HCT116 (cell line): ENCODE measurements around the gene PGRMC1. TPM values are rescaled to one million over a fixed set of nuclear protein-coding genes. Genes with fewer than 3 reads are reported as not detected.
A peak's percentile ranks its signal among the peaks of the same experiment; 100 is the strongest.
"Not testable (repeated sequence)": the region's sequence is repeated elsewhere in the genome, so short reads cannot be mapped to it uniquely, and the experiment has no call there.

Experiments
- ATAC-seq: fragments of 200-7000 bp; cut with Tn5 transposase; 2 replicates; pipeline ENCODE4 v1.9.1; 2020; ENCODE audit warnings: mild to moderate bottlenecking, moderate library complexity
- BruUV-seq: library from RNA; stranded (reverse); fragments of 400-500 nt; replicated peaks from 2 replicates; lab custom pipeline; 2021; lab: Mats Ljungman, UMichigan
- CTCF ChIA-PET: fragments of 300-600 bp; sonication (Branson Sonifier 250); formaldehyde crosslinking; loops from one replicate; lab custom pipeline; 2021; ENCODE audit warnings: antibody characterized with exemption; lab: Charles Lee
- POLR2A ChIA-PET: fragments of 300-600, 350-600 bp; sonication (Branson Sonifier 250); formaldehyde crosslinking; loops from one replicate; lab custom pipeline; 2021; ENCODE audit warnings: antibody characterized with exemption; lab: Charles Lee
- RAD21 ChIA-PET, 2 experiments: fragments of 300-600 bp; sonication (Branson Sonifier 250); formaldehyde crosslinking; loops; one replicate each; lab custom pipeline; 2023; ENCODE audit warnings: low total read pairs in 2 of 2; ENCODE audit not compliant: uncharacterized antibody in 2 of 2, unreplicated experiment in 2 of 2, low non-redundant PET in 1 of 2; lab: Charles Lee
- DNase-seq: peaks from one replicate; pipeline ENCODE4 v3.0.0-alpha.2; 2010; ENCODE audit warnings: low read depth, low spot score
- H2AFZ ChIP-seq: fragments of 200-600 bp; shearing (Covaris generic), sonication (generic); 2 replicates; pipeline ENCODE4 v1.6.1; 2017; ENCODE audit warnings: low read depth, mixed run types, mixed read lengths, antibody characterized with exemption, low read length; ENCODE audit not compliant: poor library complexity, severe bottlenecking
- H3K27ac ChIP-seq: 2 replicates; pipeline ENCODE4 v1.5.1; 2012; ENCODE audit warnings: low read depth, low read length
- H3K27me3 ChIP-seq: fragments of 200-600 bp; sonication (generic); 2 replicates; pipeline ENCODE4 v1.6.1; 2016; ENCODE audit warnings: mixed run types, low read length, mixed read lengths; ENCODE audit not compliant: insufficient read depth
- H3K36me3 ChIP-seq, 2 experiments: fragments of 200-500 bp in 1 of 2; fragments of 200-600 bp in 1 of 2; sonication (Bioruptor generic) in 1 of 2; sonication (generic) in 1 of 2; 2 replicates each; pipeline versions ENCODE4 v1.5.1 to v1.6.1; 2014 to 2016; ENCODE audit warnings: low read length in 2 of 2, inconsistent platforms in 1 of 2, mixed read lengths in 1 of 2, mixed run types in 1 of 2; ENCODE audit not compliant: insufficient read depth in 2 of 2, control insufficient read depth in 1 of 2
- H3K4me1 ChIP-seq, 2 experiments: fragments of 200-600 bp in 1 of 2; sonication (generic) in 1 of 2; 2 replicates each; pipeline versions ENCODE4 v1.5.1 to v1.6.1; 2012 to 2017; ENCODE audit warnings: low read length in 2 of 2, inconsistent platforms in 1 of 2, mild to moderate bottlenecking in 1 of 2, mixed read lengths in 1 of 2, mixed run types in 1 of 2, moderate library complexity in 1 of 2; ENCODE audit not compliant: insufficient read depth in 2 of 2, control insufficient read depth in 1 of 2
- H3K4me2 ChIP-seq: fragments of 200-600 bp; sonication (generic); 2 replicates; pipeline ENCODE4 v1.6.1; 2017; ENCODE audit warnings: mixed run types, low read length, mixed read lengths
- H3K4me3 ChIP-seq, 2 experiments: fragments of 200-600 bp in 1 of 2; sonication (generic) in 1 of 2; replicated peaks in 1 of 2; 2 replicates each; pipeline ENCODE4 v1.5.1; 2011 to 2016; ENCODE audit warnings: low read length in 2 of 2, control low read depth in 1 of 2, low read depth in 1 of 2, mild to moderate bottlenecking in 1 of 2, mixed read lengths in 1 of 2, mixed run types in 1 of 2
- H3K79me2 ChIP-seq: fragments of 200-600 bp; sonication (generic); 2 replicates; pipeline ENCODE4 v1.6.1; 2017; ENCODE audit warnings: mild to moderate bottlenecking, mixed run types, low read length, moderate library complexity, mixed read lengths; ENCODE audit not compliant: insufficient read depth
- H3K9ac ChIP-seq: fragments of 200-600 bp; sonication (generic); 2 replicates; pipeline ENCODE4 v1.6.1; 2016; ENCODE audit warnings: low read length, mixed read lengths
- H3K9me2 ChIP-seq: fragments of 200-600 bp; sonication (generic), shearing (Covaris generic); 2 replicates; pipeline ENCODE4 v1.6.1; 2017; ENCODE audit warnings: mixed run types, mild to moderate bottlenecking, moderate library complexity; ENCODE audit not compliant: insufficient read depth
- H3K9me3 ChIP-seq, 2 experiments: fragments of 200-500 bp in 1 of 2; fragments of 200-600 bp in 1 of 2; sonication (Bioruptor generic) in 1 of 2; sonication (generic) in 1 of 2; 2 replicates each; pipeline ENCODE4 v1.6.1; 2014 to 2017; ENCODE audit warnings: low read length in 2 of 2, mixed read lengths in 2 of 2, inconsistent platforms in 1 of 2, low read depth in 1 of 2, mild to moderate bottlenecking in 1 of 2, mixed run types in 1 of 2, moderate library complexity in 1 of 2; ENCODE audit not compliant: control insufficient read depth in 1 of 2, insufficient read depth in 1 of 2
- H4K20me1 ChIP-seq: fragments of 200-600 bp; sonication (generic), shearing (Covaris generic); 2 replicates; pipeline ENCODE4 v1.6.1; 2017; ENCODE audit warnings: mixed run types, mild to moderate bottlenecking, moderate library complexity; ENCODE audit not compliant: insufficient read depth
- CEBPB ChIP-seq: IDR thresholded peaks from 2 replicates; pipeline ENCODE4 v1.6.1; 2012; ENCODE audit warnings: low read depth
- POLR2A ChIP-seq: IDR thresholded peaks from 2 replicates; pipeline ENCODE4 v1.7.0; 2011; ENCODE audit warnings: borderline replicate concordance; ENCODE audit not compliant: insufficient read depth, insufficient read length; ENCODE audit errors: extremely low read depth
- YY1 ChIP-seq: IDR thresholded peaks from 2 replicates; pipeline ENCODE4 v1.6.1; 2011; ENCODE audit warnings: low read length, low read depth, moderate library complexity, mild to moderate bottlenecking; ENCODE audit not compliant: insufficient replicate concordance; ENCODE audit errors: extremely low read depth
- ZNF274 ChIP-seq: fragments of 200-500 bp; sonication (Bioruptor generic); IDR thresholded peaks from 2 replicates; pipeline ENCODE4 v1.6.1; 2014; ENCODE audit warnings: mild to moderate bottlenecking, low read depth, low read length, inconsistent platforms
- intact Hi-C: fragments of 100-400 bp; cut with micrococcal nuclease; formaldehyde crosslinking; loops from 2 replicates; pipeline ENCODE4 v1.10.0; 2022
- total RNA-seq: library from RNA; stranded (reverse); gene quantifications from one replicate; pipeline ENCODE4 v1.2.1, GENCODE V29; 2021; ENCODE audit not compliant: unreplicated experiment

Gene PGRMC1
- total RNA-seq, 1 experiment from 2014 or later: 81.6 TPM

- TF ChIP-seq CEBPB: no peak
- TF ChIP-seq, all 23 proteins: peak for 0
These were observed 34.5 kb upstream of the PGRMC1 start (continued) for GRCh38 chrX:119201570-119201969.

GRCh38 chrX:119206203-119206602 lies 29.9 kb upstream of the PGRMC1 start:
- Histone ChIP-seq H3K9me2 (no peaks in the 10 kb centered on the region), H3K36me3 (no peaks in the 10 kb centered on the region), H3K9me3 (no peaks in the 10 kb centered on the region), H4K20me1 (no peaks in the 10 kb centered on the region), H3K4me1 (no peaks in the 10 kb centered on the region), H3K27me3 (no peaks in the 10 kb centered on the region), H3K27ac (no peak overlapping the region), H3K4me3 (no peak overlapping the region), H3K4me2 (no peak overlapping the region), H3K79me2 (no peaks in the 10 kb centered on the region), H2AFZ (no peak overlapping the region), H3K9ac (no peak overlapping the region)
- DNase-seq: no peak
- ChIA-PET POLR2A (no interaction called here), CTCF (interaction anchor here (1.4 kb wide), 1 partner anchor 12 kb away, joined by 4 read pairs; no protein-coding TSS in a partner anchor), RAD21 (interaction anchor here in 1 of 2 experiments (0.6 kb wide), 1 partner anchor 139 kb away, joined by 3 read pairs; no protein-coding TSS in a partner anchor)
- TF ChIP-seq CEBPB (0 out of 2 replicates have a peak, but pooled peaks have one; percentile 33), YY1 (no peak), ZNF274 (no peak)
- BruUV-seq: no TSS peak
- intact Hi-C loops: no loop called here
- ATAC-seq: no peak

GRCh38 chrX:119207483-119207882 lies 28.6 kb upstream of the PGRMC1 start:
- CTCF ChIA-PET, H3K27ac ChIP-seq, H3K9ac ChIP-seq, RAD21 ChIA-PET, H3K4me2 ChIP-seq, intact Hi-C loops, H3K27me3 ChIP-seq, H3K4me3 ChIP-seq, DNase-seq, H2AFZ ChIP-seq, POLR2A ChIA-PET, H3K4me1 ChIP-seq, BruUV-seq, H3K9me3 ChIP-seq, H3K36me3 ChIP-seq, ATAC-seq, H3K9me2 ChIP-seq, H3K79me2 ChIP-seq, H4K20me1 ChIP-seq: not testable (repeated sequence)
- TF ChIP-seq POLR2A: peak; percentile 36
